ENCODE measurements around the gene SLC8B1. TPM values are rescaled to one million over a fixed set of nuclear protein-coding genes. Genes with fewer than 3 reads are reported as not detected.

Gene SLC8B1
- total and polyA plus RNA-seq, 2 donors: 15.2 to 55.9 TPM

- no peak overlapping the region for H3K27ac ChIP-seq (ENCODE audit: low read depth in 1 of 2, low read length in 1 of 2)
- H3K27me3 ChIP-seq (ENCODE audit: control insufficient read depth in 2 of 2, insufficient read depth in 1 of 2, low read length in 1 of 2): no peaks in the 10 kb centered on the region
- DNase-seq (ENCODE audit: low read depth in 6 of 9, low spot score in 9 of 9): no peak
- no peak overlapping the region for H3K4me3 ChIP-seq (ENCODE audit: low read length in 2 of 2)
- no peaks in the 10 kb centered on the region for H3K36me3 ChIP-seq (ENCODE audit: control insufficient read depth in 2 of 2, insufficient read depth in 2 of 2, low read length in 1 of 2)
- H3K4me1 ChIP-seq (ENCODE audit: control insufficient read depth in 2 of 2, insufficient read depth in 2 of 2, low read length in 2 of 2): no peaks in the 10 kb centered on the region
- WGBS: 97% methylated on average over 6 of the region's 6 CpGs
- H3K9me3 ChIP-seq (ENCODE audit: control insufficient read depth in 2 of 2, insufficient read depth in 1 of 2, low read length in 1 of 2): no peaks in the 10 kb centered on the region
Measured at GRCh38 chr12:113371808-113372207, 36.9 kb upstream of the SLC8B1 start.

- Histone ChIP-seq H3K36me3 (ENCODE audit: control insufficient read depth in 2 of 2, insufficient read depth in 2 of 2, low read length in 1 of 2) (no peaks in the 10 kb centered on the region), H3K4me3 (ENCODE audit: low read length in 2 of 2) (no peak overlapping the region), H3K27me3 (ENCODE audit: control insufficient read depth in 2 of 2, insufficient read depth in 1 of 2, low read length in 1 of 2) (no peaks in the 10 kb centered on the region), H3K27ac (ENCODE audit: low read depth in 1 of 2, low read length in 1 of 2) (no peak overlapping the region), H3K9me3 (ENCODE audit: control insufficient read depth in 2 of 2, insufficient read depth in 1 of 2, low read length in 1 of 2) (no peaks in the 10 kb centered on the region), H3K4me1 (ENCODE audit: control insufficient read depth in 2 of 2, insufficient read depth in 2 of 2, low read length in 2 of 2) (no peaks in the 10 kb centered on the region)
- DNase-seq (ENCODE audit: low read depth in 6 of 9, low spot score in 9 of 9): no peak
- 88% methylated on average over 7 of the region's 7 CpGs for WGBS
Measured at GRCh38 chr12:113370923-113371682, 36.2 kb upstream of the SLC8B1 start.

GRCh38 chr12:113369391-113369985 is 34.6 kb upstream of the SLC8B1 start:
- Histone ChIP-seq H3K4me1 (ENCODE audit: control insufficient read depth in 2 of 2, insufficient read depth in 2 of 2, low read length in 2 of 2) (no peaks in the 10 kb centered on the region), H3K9me3 (ENCODE audit: control insufficient read depth in 2 of 2, insufficient read depth in 1 of 2, low read length in 1 of 2) (no peaks in the 10 kb centered on the region), H3K36me3 (ENCODE audit: control insufficient read depth in 2 of 2, insufficient read depth in 2 of 2, low read length in 1 of 2) (no peaks in the 10 kb centered on the region), H3K27me3 (ENCODE audit: control insufficient read depth in 2 of 2, insufficient read depth in 1 of 2, low read length in 1 of 2) (no peaks in the 10 kb centered on the region), H3K27ac (ENCODE audit: low read depth in 1 of 2, low read length in 1 of 2) (no peak overlapping the region), H3K4me3 (ENCODE audit: low read length in 2 of 2) (no peak overlapping the region)
- 97% methylated on average over 6 of the region's 6 CpGs for WGBS
- DNase-seq (ENCODE audit: low read depth in 6 of 9, low spot score in 9 of 9): no peak

- Histone ChIP-seq H3K27me3 (ENCODE audit: control insufficient read depth in 2 of 2, insufficient read depth in 1 of 2, low read length in 1 of 2) (no peaks in the 10 kb centered on the region), H3K4me1 (ENCODE audit: control insufficient read depth in 2 of 2, insufficient read depth in 2 of 2, low read length in 2 of 2) (no peaks in the 10 kb centered on the region), H3K9me3 (ENCODE audit: control insufficient read depth in 2 of 2, insufficient read depth in 1 of 2, low read length in 1 of 2) (no peaks in the 10 kb centered on the region), H3K4me3 (ENCODE audit: low read length in 2 of 2) (no peak overlapping the region), H3K36me3 (ENCODE audit: control insufficient read depth in 2 of 2, insufficient read depth in 2 of 2, low read length in 1 of 2) (no peaks in the 10 kb centered on the region), H3K27ac (ENCODE audit: low read depth in 1 of 2, low read length in 1 of 2) (no peak overlapping the region)
- 95% methylated on average over 4 of the region's 4 CpGs for WGBS
- no peak for DNase-seq (ENCODE audit: low read depth in 6 of 9, low spot score in 9 of 9)
Measured at GRCh38 chr12:113368331-113368730, 33.4 kb upstream of the SLC8B1 start.

- WGBS: 95% methylated on average over 4 of the region's 4 CpGs
- Histone ChIP-seq H3K27me3 (ENCODE audit: control insufficient read depth in 2 of 2, insufficient read depth in 1 of 2, low read length in 1 of 2) (no peaks in the 10 kb centered on the region), H3K9me3 (ENCODE audit: control insufficient read depth in 2 of 2, insufficient read depth in 1 of 2, low read length in 1 of 2) (no peaks in the 10 kb centered on the region), H3K36me3 (ENCODE audit: control insufficient read depth in 2 of 2, insufficient read depth in 2 of 2, low read length in 1 of 2) (no peaks in the 10 kb centered on the region), H3K4me3 (ENCODE audit: low read length in 2 of 2) (no peak overlapping the region), H3K4me1 (ENCODE audit: control insufficient read depth in 2 of 2, insufficient read depth in 2 of 2, low read length in 2 of 2) (no peaks in the 10 kb centered on the region), H3K27ac (ENCODE audit: low read depth in 1 of 2, low read length in 1 of 2) (no peak overlapping the region)
- no peak for DNase-seq (ENCODE audit: low read depth in 6 of 9, low spot score in 9 of 9)
Measured at GRCh38 chr12:113366827-113367226, 31.9 kb upstream of the SLC8B1 start.

- Histone ChIP-seq H3K27ac (ENCODE audit: low read depth in 1 of 2, low read length in 1 of 2) (no peak overlapping the region), H3K4me3 (ENCODE audit: low read length in 2 of 2) (no peak overlapping the region), H3K9me3 (ENCODE audit: control insufficient read depth in 2 of 2, insufficient read depth in 1 of 2, low read length in 1 of 2) (no peaks in the 10 kb centered on the region), H3K36me3 (ENCODE audit: control insufficient read depth in 2 of 2, insufficient read depth in 2 of 2, low read length in 1 of 2) (no peaks in the 10 kb centered on the region), H3K27me3 (ENCODE audit: control insufficient read depth in 2 of 2, insufficient read depth in 1 of 2, low read length in 1 of 2) (no peaks in the 10 kb centered on the region), H3K4me1 (ENCODE audit: control insufficient read depth in 2 of 2, insufficient read depth in 2 of 2, low read length in 2 of 2) (no peaks in the 10 kb centered on the region)
- WGBS: 96% methylated on average over 7 of the region's 7 CpGs
- DNase-seq (ENCODE audit: low read depth in 6 of 9, low spot score in 9 of 9): no peak
Measured at GRCh38 chr12:113365639-113366395, 30.9 kb upstream of the SLC8B1 start.

GRCh38 chr12:113364698-113365097 is 29.8 kb upstream of the SLC8B1 start:
- WGBS: 98% methylated on average over 5 of the region's 5 CpGs
- Histone ChIP-seq H3K4me3 (ENCODE audit: low read length in 2 of 2) (no peak overlapping the region), H3K27me3 (ENCODE audit: control insufficient read depth in 2 of 2, insufficient read depth in 1 of 2, low read length in 1 of 2) (no peaks in the 10 kb centered on the region), H3K27ac (ENCODE audit: low read depth in 1 of 2, low read length in 1 of 2) (no peak overlapping the region), H3K36me3 (ENCODE audit: control insufficient read depth in 2 of 2, insufficient read depth in 2 of 2, low read length in 1 of 2) (no peaks in the 10 kb centered on the region), H3K9me3 (ENCODE audit: control insufficient read depth in 2 of 2, insufficient read depth in 1 of 2, low read length in 1 of 2) (no peaks in the 10 kb centered on the region), H3K4me1 (ENCODE audit: control insufficient read depth in 2 of 2, insufficient read depth in 2 of 2, low read length in 2 of 2) (no peaks in the 10 kb centered on the region)
- DNase-seq (ENCODE audit: low read depth in 6 of 9, low spot score in 9 of 9): no peak

- Histone ChIP-seq H3K4me1 (ENCODE audit: control insufficient read depth in 2 of 2, insufficient read depth in 2 of 2, low read length in 2 of 2) (peaks cover 7 to 13% of the 10 kb centered on the region in 2 donors), H3K36me3 (ENCODE audit: control insufficient read depth in 2 of 2, insufficient read depth in 2 of 2, low read length in 1 of 2) (no peaks in the 10 kb centered on the region), H3K4me3 (ENCODE audit: low read length in 2 of 2) (no peak overlapping the region), H3K9me3 (ENCODE audit: control insufficient read depth in 2 of 2, insufficient read depth in 1 of 2, low read length in 1 of 2) (no peaks in the 10 kb centered on the region), H3K27ac (ENCODE audit: low read depth in 1 of 2, low read length in 1 of 2) (no peak overlapping the region), H3K27me3 (ENCODE audit: control insufficient read depth in 2 of 2, insufficient read depth in 1 of 2, low read length in 1 of 2) (peaks cover 0 to 5% of the 10 kb centered on the region in 2 donors)
- no peak for DNase-seq (ENCODE audit: low read depth in 6 of 9, low spot score in 9 of 9)
- 94% methylated on average over 12 of the region's 12 CpGs for WGBS
Measured at GRCh38 chr12:113361574-113362370, 26.9 kb upstream of the SLC8B1 start.
